Measurements from ENCODE around the gene OR5M8.

Gene OR5M8

DNA sequence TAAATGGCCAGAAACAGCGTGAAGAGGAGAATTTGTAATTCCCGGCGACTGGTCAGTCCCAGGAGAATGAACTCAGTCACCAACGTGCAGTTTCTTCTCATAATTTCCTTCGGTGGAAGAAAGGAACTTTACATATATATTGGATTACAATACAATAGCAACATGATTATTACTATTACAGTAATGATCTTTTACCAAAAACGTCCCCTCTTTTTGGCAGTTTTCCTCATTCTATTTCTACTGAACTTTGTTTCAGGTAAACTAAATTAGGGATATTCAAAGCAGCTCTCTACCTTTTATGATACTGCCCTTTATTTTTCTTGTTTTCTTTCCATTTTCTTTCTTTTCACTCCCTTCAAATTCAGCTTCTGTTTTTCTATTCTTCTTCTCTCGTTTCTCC lies at the start of gene OR5M8:
Gene OR5M8, minus strand, starts transcription at position 101 of the 400 bp plus-strand sequence. Its CDS starts 0 bp downstream, at position 101.
- Mint-ChIP-seq H3K4me3 (no peak within 1 kb of the TSS), H3K9me3 (peaks cover 5% of the 10 kb centered on the region), H3K4me1 (ENCODE audit: low read depth) (no peaks in the 10 kb centered on the region)

DNA sequence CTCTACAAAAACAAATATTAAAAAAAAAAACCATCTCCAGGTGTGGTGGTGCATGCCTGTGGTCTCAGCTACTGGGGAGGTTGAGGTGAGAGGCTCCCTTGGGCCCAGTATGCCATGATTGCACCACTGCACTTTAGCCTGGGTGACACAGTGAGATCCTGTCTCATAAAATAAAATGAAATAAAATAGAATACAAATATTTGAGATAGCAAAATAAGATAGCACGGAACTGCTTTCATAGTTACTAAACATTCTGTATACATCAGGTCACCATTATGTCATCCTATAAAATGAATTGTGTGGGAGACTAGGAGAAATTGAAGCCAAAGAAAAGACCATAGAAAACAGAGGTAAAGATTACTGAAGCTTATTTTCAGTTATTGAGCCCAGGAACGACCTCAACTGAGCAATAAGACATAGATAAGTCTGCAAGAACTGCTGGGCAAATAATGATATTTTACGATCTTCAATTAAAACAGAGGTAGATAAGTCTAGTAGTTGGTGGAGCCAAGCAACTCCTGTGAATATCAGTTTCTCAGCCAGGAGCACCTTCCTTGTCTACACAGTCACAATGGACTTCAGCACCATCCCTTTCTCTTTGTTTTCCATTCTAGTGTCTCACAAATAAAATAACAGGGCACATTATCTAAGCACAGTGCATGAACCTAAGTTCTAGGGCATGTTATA lies 42.0 kb upstream of the OR5M8 start:
- H3K27me3 Mint-ChIP-seq = no peaks in the 10 kb centered on the region
- H3K27ac Mint-ChIP-seq = no peak overlapping the region
- peaks cover 7% of the 10 kb centered on the region for H3K9me3 Mint-ChIP-seq
- no peaks in the 10 kb centered on the region for H3K4me1 Mint-ChIP-seq (ENCODE audit: low read depth)
- no peaks in the 10 kb centered on the region for H3K36me3 Mint-ChIP-seq (ENCODE audit: low read depth)
- no peak overlapping the region for H3K4me3 Mint-ChIP-seq

More for the DNA sequence above, at the start of gene OR5M8:
- Mint-ChIP-seq H3K27me3 (no peaks in the 10 kb centered on the region), H3K36me3 (ENCODE audit: low read depth) (no peaks in the 10 kb centered on the region), H3K27ac (no peak within 1 kb of the TSS)

GRCh38 chr11:56531856-56532255 lies 40.7 kb upstream of the OR5M8 start:
- Mint-ChIP-seq H3K27ac (no peak overlapping the region), H3K27me3 (no peaks in the 10 kb centered on the region), H3K36me3 (ENCODE audit: low read depth) (no peaks in the 10 kb centered on the region), H3K4me3 (no peak overlapping the region), H3K9me3 (peaks cover 7% of the 10 kb centered on the region), H3K4me1 (ENCODE audit: low read depth) (no peaks in the 10 kb centered on the region)

- H3K4me3 Mint-ChIP-seq = no peak overlapping the region
- H3K36me3 Mint-ChIP-seq (ENCODE audit: low read depth) = no peaks in the 10 kb centered on the region
- H3K4me1 Mint-ChIP-seq (ENCODE audit: low read depth) = no peaks in the 10 kb centered on the region
- H3K9me3 Mint-ChIP-seq = peaks cover 11% of the 10 kb centered on the region
- no peaks in the 10 kb centered on the region for H3K27me3 Mint-ChIP-seq
- H3K27ac Mint-ChIP-seq = no peak overlapping the region
Observed at GRCh38 chr11:56522008-56522407, 30.8 kb upstream of the OR5M8 start.

- H3K4me3 Mint-ChIP-seq = no peak overlapping the region
- no peak overlapping the region for H3K27ac Mint-ChIP-seq
- H3K9me3 Mint-ChIP-seq = peaks cover 8% of the 10 kb centered on the region
- no peaks in the 10 kb centered on the region for H3K4me1 Mint-ChIP-seq (ENCODE audit: low read depth)
- H3K27me3 Mint-ChIP-seq = no peaks in the 10 kb centered on the region
- H3K36me3 Mint-ChIP-seq (ENCODE audit: low read depth) = no peaks in the 10 kb centered on the region
Observed at GRCh38 chr11:56513280-56513679, 22.1 kb upstream of the OR5M8 start.

- H3K27me3 Mint-ChIP-seq = no peaks in the 10 kb centered on the region
- no peaks in the 10 kb centered on the region for H3K4me1 Mint-ChIP-seq (ENCODE audit: low read depth)
- H3K27ac Mint-ChIP-seq = no peak overlapping the region
- no peaks in the 10 kb centered on the region for H3K36me3 Mint-ChIP-seq (ENCODE audit: low read depth)
- H3K4me3 Mint-ChIP-seq = no peak overlapping the region
- H3K9me3 Mint-ChIP-seq = peaks cover 5% of the 10 kb centered on the region
Observed at GRCh38 chr11:56509439-56509838, 18.3 kb upstream of the OR5M8 start.

- no peak overlapping the region for H3K27ac Mint-ChIP-seq
- H3K4me1 Mint-ChIP-seq (ENCODE audit: low read depth) = no peaks in the 10 kb centered on the region
- no peak overlapping the region for H3K4me3 Mint-ChIP-seq
- H3K27me3 Mint-ChIP-seq = no peaks in the 10 kb centered on the region
- no peaks in the 10 kb centered on the region for H3K36me3 Mint-ChIP-seq (ENCODE audit: low read depth)
- H3K9me3 Mint-ChIP-seq = peaks cover 5% of the 10 kb centered on the region
Observed at GRCh38 chr11:56497010-56497409, 5.8 kb upstream of the OR5M8 start.

DNA sequence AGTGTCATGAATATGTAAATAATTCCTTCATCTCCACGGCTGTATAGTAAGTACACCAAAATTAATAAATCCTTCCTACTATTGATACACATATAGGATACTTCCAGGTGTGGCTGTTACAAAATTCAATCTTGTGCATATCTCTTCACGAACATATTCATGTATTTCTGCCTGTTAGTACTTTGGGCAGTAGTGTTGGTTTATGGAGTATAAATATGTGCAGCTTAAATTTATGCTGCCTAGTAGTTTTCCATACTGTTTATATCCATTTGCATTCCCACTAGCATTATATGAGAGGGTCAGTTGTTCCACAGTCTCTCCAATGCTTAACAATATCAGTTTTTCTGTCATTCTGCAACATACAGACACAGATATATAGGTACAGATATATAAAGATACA lies 3.9 kb upstream of the OR5M8 start:
- no peaks in the 10 kb centered on the region for H3K27me3 Mint-ChIP-seq
- H3K9me3 Mint-ChIP-seq = peaks cover 5% of the 10 kb centered on the region
- H3K4me3 Mint-ChIP-seq = no peak overlapping the region
- no peak overlapping the region for H3K27ac Mint-ChIP-seq
- no peaks in the 10 kb centered on the region for H3K36me3 Mint-ChIP-seq (ENCODE audit: low read depth)
- no peaks in the 10 kb centered on the region for H3K4me1 Mint-ChIP-seq (ENCODE audit: low read depth)

- Mint-ChIP-seq H3K27me3 (no peaks in the 10 kb centered on the region), H3K36me3 (ENCODE audit: low read depth) (no peaks in the 10 kb centered on the region), H3K27ac (no peak overlapping the region), H3K9me3 (peaks cover 8% of the 10 kb centered on the region), H3K4me1 (ENCODE audit: low read depth) (no peaks in the 10 kb centered on the region), H3K4me3 (no peak overlapping the region)
Observed at GRCh38 chr11:56486801-56487200, 4.4 kb downstream of the OR5M8 start.

DNA sequence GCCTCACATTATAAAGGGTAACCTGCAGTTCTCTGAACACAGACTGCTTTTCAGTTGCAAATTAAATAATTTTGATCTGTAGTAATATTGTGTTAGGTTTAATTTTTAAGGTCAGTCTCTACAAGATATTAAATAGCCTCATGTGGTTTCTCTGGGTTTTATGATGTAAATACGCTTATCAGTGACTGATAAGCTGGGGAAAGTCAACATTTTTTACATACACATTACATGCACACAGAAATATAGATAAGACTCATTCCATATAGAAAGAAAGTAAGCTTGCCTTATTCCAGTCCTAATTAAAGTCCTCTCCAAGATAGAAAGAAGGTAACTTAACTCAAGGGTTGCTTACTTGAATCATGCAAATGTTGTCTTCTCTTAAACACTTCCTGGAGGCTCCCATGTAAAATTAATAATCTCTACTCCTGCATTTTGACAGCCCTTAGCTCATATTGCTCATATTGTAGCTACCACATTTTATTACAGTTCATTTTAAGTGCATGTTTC lies 16.4 kb downstream of the OR5M8 start:
- no peak overlapping the region for H3K4me3 Mint-ChIP-seq
- H3K4me1 Mint-ChIP-seq (ENCODE audit: low read depth) = no peaks in the 10 kb centered on the region
- no peak overlapping the region for H3K27ac Mint-ChIP-seq
- H3K9me3 Mint-ChIP-seq = peaks cover 6% of the 10 kb centered on the region
- no peaks in the 10 kb centered on the region for H3K36me3 Mint-ChIP-seq (ENCODE audit: low read depth)
- H3K27me3 Mint-ChIP-seq = no peaks in the 10 kb centered on the region

GRCh38 chr11:56473252-56473651 lies 17.9 kb downstream of the OR5M8 start, which contains the start of gene OR5M3:
Gene OR5M3 (minus strand): TSS chr11:56473352. CDS start chr11:56470497, 2,855 bp downstream.
- H3K27ac Mint-ChIP-seq = no peak within 1 kb of the TSS
- no peaks in the 10 kb centered on the region for H3K36me3 Mint-ChIP-seq (ENCODE audit: low read depth)
- H3K27me3 Mint-ChIP-seq = no peaks in the 10 kb centered on the region
- no peak within 1 kb of the TSS for H3K4me3 Mint-ChIP-seq
- H3K4me1 Mint-ChIP-seq (ENCODE audit: low read depth) = no peaks in the 10 kb centered on the region
- peaks cover 4% of the 10 kb centered on the region for H3K9me3 Mint-ChIP-seq

- peaks cover 7% of the 10 kb centered on the region for H3K9me3 Mint-ChIP-seq
- H3K4me3 Mint-ChIP-seq = no peak overlapping the region
- no peaks in the 10 kb centered on the region for H3K36me3 Mint-ChIP-seq (ENCODE audit: low read depth)
- no peaks in the 10 kb centered on the region for H3K27me3 Mint-ChIP-seq
- H3K27ac Mint-ChIP-seq = no peak overlapping the region
- H3K4me1 Mint-ChIP-seq (ENCODE audit: low read depth) = no peaks in the 10 kb centered on the region
Observed at GRCh38 chr11:56457076-56457475, 34.1 kb downstream of the OR5M8 start.

GRCh38 chr11:56453521-56453920 lies 37.6 kb downstream of the OR5M8 start:
- Mint-ChIP-seq H3K27me3 (no peaks in the 10 kb centered on the region), H3K9me3 (peaks cover 14% of the 10 kb centered on the region), H3K4me1 (ENCODE audit: low read depth) (no peaks in the 10 kb centered on the region), H3K36me3 (ENCODE audit: low read depth) (no peaks in the 10 kb centered on the region), H3K4me3 (no peak overlapping the region), H3K27ac (no peak overlapping the region)
